ENCODE results near the gene SPNS3. TPM values are rescaled to one million over a fixed set of nuclear protein-coding genes. Genes with fewer than 3 reads are reported as not detected.
A peak's percentile ranks its signal among the peaks of the same experiment; 100 is the strongest.

Gene SPNS3
- polyA plus RNA-seq, 1 of the 3 experiments (the other 2 are of a cell fraction), result 0.05 TPM

DNA sequence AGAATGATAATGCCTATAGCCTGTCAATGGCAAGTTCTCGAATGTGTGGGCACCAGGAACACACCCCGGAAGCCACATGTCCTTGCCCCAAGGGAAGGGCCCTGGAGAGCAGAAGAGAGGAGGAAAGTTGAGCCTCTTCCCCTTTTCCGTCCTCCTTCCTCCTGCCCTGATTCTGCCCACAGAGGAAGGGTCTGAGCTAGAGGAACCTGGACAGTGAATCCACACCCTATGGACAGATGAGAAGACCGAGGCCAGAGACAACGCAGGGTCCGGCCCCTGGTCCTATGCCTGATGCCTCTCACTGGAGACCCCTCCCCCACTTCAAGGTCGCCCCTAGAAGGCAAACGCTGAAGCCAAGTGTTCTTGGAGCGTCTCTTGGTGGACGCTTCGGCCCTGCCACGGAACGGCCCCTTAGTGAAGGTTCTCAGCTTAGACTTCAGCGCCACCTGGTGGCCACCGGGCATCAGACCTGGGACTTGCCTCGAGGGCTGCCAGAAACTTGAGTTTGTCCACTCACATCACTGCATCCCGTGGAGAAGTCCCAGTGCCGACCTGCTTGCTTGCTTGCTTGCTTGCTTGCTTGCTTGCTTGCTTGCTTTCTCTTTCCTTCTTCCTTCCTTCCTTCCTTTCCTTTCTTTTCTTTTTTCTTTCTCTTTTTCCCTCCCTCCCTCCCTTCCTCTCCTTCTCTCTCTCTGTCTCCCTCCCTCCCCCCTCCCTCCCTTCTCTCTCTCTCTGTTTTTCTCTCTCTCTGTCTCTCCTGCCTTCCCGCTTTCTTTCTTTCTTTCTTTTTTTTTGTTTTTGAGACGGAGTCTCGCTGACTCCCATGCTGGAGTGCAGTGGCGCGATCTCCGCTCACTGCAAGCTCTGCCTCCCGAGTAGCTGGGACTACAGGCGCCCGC, 20.6 kb upstream of the SPNS3 start (continued):
- TF ChIP-seq TEAD4 (IDR thresholded peaks at IDR 0.05; ENCODE audit: borderline replicate concordance, insufficient read depth), result no peak
- no peak for TF ChIP-seq MEF2A (IDR thresholded peaks at IDR 0.05; ENCODE audit: borderline replicate concordance, low read depth)
- TF ChIP-seq IRF3 (IDR thresholded peaks at IDR 0.05; ENCODE audit: low read depth, low read length), result no peak
- TF ChIP-seq RAD21 (IDR thresholded peaks at IDR 0.05; ENCODE audit: low read length), result peak; percentile 97
- TF ChIP-seq TAF1 (IDR thresholded peaks at IDR 0.05; ENCODE audit: borderline replicate concordance, low read depth, low read length), result no peak
- TF ChIP-seq MXI1 (IDR thresholded peaks at IDR 0.05; ENCODE audit: low read depth, low read length), result no peak
- peak; percentile 89 for TF ChIP-seq CTCF (IDR thresholded peaks at IDR 0.05)
- TF ChIP-seq RFX5 (IDR thresholded peaks at IDR 0.05; ENCODE audit: low read length), result no peak
- no peak for TF ChIP-seq FOXM1 (IDR thresholded peaks at IDR 0.05; ENCODE audit: low read depth)
- no peak for TF ChIP-seq POLR2AphosphoS5 (IDR thresholded peaks at IDR 0.05; ENCODE audit: low read depth, low read length)
- TF ChIP-seq NFIC (IDR thresholded peaks at IDR 0.05; ENCODE audit: borderline replicate concordance), result no peak
- peak; percentile 94 for TF ChIP-seq SMC3 (IDR thresholded peaks at IDR 0.05; ENCODE audit: low read depth, low read length)
- no peak for TF ChIP-seq RXRA (IDR thresholded peaks at IDR 0.05; ENCODE audit: borderline replicate concordance, low read depth)
- no peak for TF ChIP-seq PBX3 (IDR thresholded peaks at IDR 0.05)
- TF ChIP-seq JUND (IDR thresholded peaks at IDR 0.05), result no peak
- no peak for TF ChIP-seq FOXJ3 (CRISPR knock-in tag; IDR thresholded peaks at IDR 0.05)

- Histone ChIP-seq H3K4me2 (no peak overlapping the region), H2AFZ (ENCODE audit: low read depth) (no peak overlapping the region), H3K36me3 (replicated peaks in 1 of 2; ENCODE audit: control insufficient read depth in 1 of 2, insufficient read depth in 2 of 2, low read length in 1 of 2) (no peaks in the 10 kb centered on the region), H3K27me3 (ENCODE audit: insufficient read depth) (no peaks in the 10 kb centered on the region), H3K9me2 (no peaks in the 10 kb centered on the region), H3K9ac (no peak overlapping the region), H3F3A (replicated peaks; ENCODE audit: insufficient read depth) (no peaks in the 10 kb centered on the region), H3K4me1 (ENCODE audit: control insufficient read depth in 1 of 2, insufficient read depth in 2 of 2, low read depth in 1 of 2, low read length in 1 of 2) (peaks cover 0 to 2% of the 10 kb centered on the region in 2 experiments; a peak in 1 of 4 replicates), H3K9me3 (no peaks in the 10 kb centered on the region), H3K4me3 (ENCODE audit: low read depth in 2 of 2, low read length in 1 of 2) (no peak overlapping the region), H4K20me1 (ENCODE audit: insufficient read depth) (no peaks in the 10 kb centered on the region), H3K79me2 (ENCODE audit: insufficient read depth) (no peaks in the 10 kb centered on the region), H3K27ac (ENCODE audit: low read depth in 2 of 2, low read length in 1 of 2) (no peak overlapping the region)
- CTCF ChIA-PET, result interaction anchor here (0.7 to 2.5 kb wide), 7 partner anchors 12 to 217 kb away, joined by 3 to 16 read pairs (median 4); no protein-coding TSS in a partner anchor
- POLR2A ChIA-PET, result no interaction called here
- DNase-seq, result no peak
- 67% methylated on average over 2 of the region's 2 CpGs for WGBS (ENCODE audit: low lambda C conversion rate)
- TF ChIP-seq, protein P1, sequence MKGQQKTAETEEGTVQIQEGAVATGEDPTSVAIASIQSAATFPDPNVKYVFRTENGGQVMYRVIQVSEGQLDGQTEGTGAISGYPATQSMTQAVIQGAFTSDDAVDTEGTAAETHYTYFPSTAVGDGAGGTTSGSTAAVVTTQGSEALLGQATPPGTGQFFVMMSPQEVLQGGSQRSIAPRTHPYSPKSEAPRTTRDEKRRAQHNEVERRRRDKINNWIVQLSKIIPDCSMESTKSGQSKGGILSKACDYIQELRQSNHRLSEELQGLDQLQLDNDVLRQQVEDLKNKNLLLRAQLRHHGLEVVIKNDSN (IDR thresholded peaks at IDR 0.05; ENCODE audit: borderline replicate concordance, low read depth), result no peak
- TF ChIP-seq NFIC (IDR thresholded peaks at IDR 0.05; ENCODE audit: borderline replicate concordance) (no peak), CHD2 (IDR thresholded peaks at IDR 0.05; ENCODE audit: low read length, partially characterized antibody) (no peak), REST (IDR thresholded peaks at IDR 0.05; ENCODE audit: low read depth, low read length) (no peak), GABPA (IDR thresholded peaks at IDR 0.05; ENCODE audit: low read depth) (no peak), RXRA (IDR thresholded peaks at IDR 0.05; ENCODE audit: borderline replicate concordance, low read depth) (no peak), RAD21 (IDR thresholded peaks at IDR 0.05; ENCODE audit: low read length) (no peak), EP300 (IDR thresholded peaks at IDR 0.05; ENCODE audit: borderline replicate concordance in 1 of 2, low read depth in 1 of 2, low read length in 1 of 2) (no peak), ELF1 (IDR thresholded peaks at IDR 0.05) (no peak), SMC3 (IDR thresholded peaks at IDR 0.05; ENCODE audit: low read depth, low read length) (no peak), RFX5 (IDR thresholded peaks at IDR 0.05; ENCODE audit: low read length) (no peak), FOXJ3 (CRISPR knock-in tag; IDR thresholded peaks at IDR 0.05) (no peak), JUND (IDR thresholded peaks at IDR 0.05) (no peak)
These were observed 16.5 kb upstream of the SPNS3 start for GRCh38 chr17:4417129-4417667.
